Colonic mucosa (tissue), 4 donors: Measurements from ENCODE around the gene NR1D2. TPM values are rescaled to one million over a fixed set of nuclear protein-coding genes. Genes with fewer than 3 reads are reported as not detected.
"Not testable (repeated sequence)": the region's sequence is repeated elsewhere in the genome, so short reads cannot be mapped to it uniquely, and the experiment has no call there.

ENCODE experiments used
- DNase-seq: peaks from one replicate; pipeline ENCODE4 v3.0.0-alpha.2; 2020
- H3K27ac ChIP-seq: fragments of 200-600 bp; one replicate; pipeline ENCODE4 v1.8.0; 2021
- H3K27me3 ChIP-seq: fragments of 200-600 bp; one replicate; pipeline ENCODE4 v1.8.0; 2021
- H3K36me3 ChIP-seq: fragments of 200-600 bp; one replicate; pipeline ENCODE4 v1.8.0; 2021
- H3K4me1 ChIP-seq: fragments of 200-600 bp; one replicate; pipeline ENCODE4 v1.8.0; 2021; ENCODE audit warnings: mild to moderate bottlenecking
- H3K4me3 ChIP-seq: fragments of 200-600 bp; one replicate; pipeline ENCODE4 v1.8.0; 2021
- H3K9ac ChIP-seq, 2 donors: one replicate each; pipeline ENCODE4 v1.7.0; 2013; ENCODE audit warnings: control low read depth in 2 of 2, low read depth in 2 of 2, low read length in 2 of 2
- H3K9me3 ChIP-seq: fragments of 200-600 bp; one replicate; pipeline ENCODE4 v1.8.0; 2021
- intact Hi-C: fragments of 100-400 bp; cut with DNase I; formaldehyde crosslinking; loops from one replicate; pipeline ENCODE4 v1.14.1; 2022
- total RNA-seq, 2 donors: library from RNA; stranded (reverse); fragmentation: NEBNext Ultra II Directional in 1 of 2; extraction: Animal tissue kit (Norgen Biotek cat#: 25700) in 1 of 2; gene quantifications; one replicate each; pipeline ENCODE4 v1.2.1, GENCODE V29; 2021
- TF ChIP-seq, protein P1 (sequence below): fragments of 200-600 bp; IDR thresholded peaks from one replicate; pipeline ENCODE4 v1.8.0; 2022; ENCODE audit warnings: antibody characterized with exemption, mild to moderate bottlenecking
- donor health status: healthy.
- donor health status: DM: no; HTN: no; CAD: no.
- donor health status: DM: no; HTN: no; CAD: no.

NR1D2 gene
- total RNA-seq, 2 donors from 2014 or later, result 9.8 to 41.9 TPM

DNA sequence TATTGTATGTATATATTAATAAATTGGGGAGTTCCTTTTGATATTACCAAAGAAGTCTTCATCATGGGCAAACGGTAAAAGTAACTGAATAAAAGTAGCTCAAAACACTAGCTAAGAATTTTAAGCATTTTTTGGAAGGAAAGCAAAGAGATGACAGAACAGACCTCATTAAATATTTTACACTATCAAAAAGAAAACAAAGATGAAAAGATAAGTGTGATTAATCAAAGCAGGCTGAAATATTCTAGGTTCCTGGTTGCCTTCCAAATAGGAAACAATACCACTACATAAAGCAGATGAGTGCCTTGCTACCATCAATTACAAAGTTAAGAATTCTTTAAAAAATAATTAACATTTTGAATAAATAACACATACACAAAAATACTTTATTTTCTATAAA is 31.9 kb upstream of the NR1D2 start:
- H3K36me3 ChIP-seq, result no peaks in the 10 kb centered on the region
- TF ChIP-seq, protein P1, sequence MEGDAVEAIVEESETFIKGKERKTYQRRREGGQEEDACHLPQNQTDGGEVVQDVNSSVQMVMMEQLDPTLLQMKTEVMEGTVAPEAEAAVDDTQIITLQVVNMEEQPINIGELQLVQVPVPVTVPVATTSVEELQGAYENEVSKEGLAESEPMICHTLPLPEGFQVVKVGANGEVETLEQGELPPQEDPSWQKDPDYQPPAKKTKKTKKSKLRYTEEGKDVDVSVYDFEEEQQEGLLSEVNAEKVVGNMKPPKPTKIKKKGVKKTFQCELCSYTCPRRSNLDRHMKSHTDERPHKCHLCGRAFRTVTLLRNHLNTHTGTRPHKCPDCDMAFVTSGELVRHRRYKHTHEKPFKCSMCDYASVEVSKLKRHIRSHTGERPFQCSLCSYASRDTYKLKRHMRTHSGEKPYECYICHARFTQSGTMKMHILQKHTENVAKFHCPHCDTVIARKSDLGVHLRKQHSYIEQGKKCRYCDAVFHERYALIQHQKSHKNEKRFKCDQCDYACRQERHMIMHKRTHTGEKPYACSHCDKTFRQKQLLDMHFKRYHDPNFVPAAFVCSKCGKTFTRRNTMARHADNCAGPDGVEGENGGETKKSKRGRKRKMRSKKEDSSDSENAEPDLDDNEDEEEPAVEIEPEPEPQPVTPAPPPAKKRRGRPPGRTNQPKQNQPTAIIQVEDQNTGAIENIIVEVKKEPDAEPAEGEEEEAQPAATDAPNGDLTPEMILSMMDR, result no peak
- no peaks in the 10 kb centered on the region for H3K4me1 ChIP-seq
- H3K27ac ChIP-seq, result no peak overlapping the region
- no peak for DNase-seq
- no peaks in the 10 kb centered on the region for H3K27me3 ChIP-seq
- no peak overlapping the region for H3K4me3 ChIP-seq
- intact Hi-C loops, result no loop called here
- no peaks in the 10 kb centered on the region for H3K9me3 ChIP-seq
- H3K9ac ChIP-seq, result no peak overlapping the region

GRCh38 chr3:23913873-23914743 is 31.0 kb upstream of the NR1D2 start:
- Histone ChIP-seq H3K4me1 (peaks cover 5% of the 10 kb centered on the region), H3K9ac (no peak overlapping the region), H3K36me3 (no peaks in the 10 kb centered on the region), H3K27me3 (no peaks in the 10 kb centered on the region), H3K4me3 (no peak overlapping the region), H3K27ac (no peak overlapping the region), H3K9me3 (no peaks in the 10 kb centered on the region)
- intact Hi-C loops, result no loop called here
- DNase-seq, result no peak
- TF ChIP-seq, protein P1, result no peak

DNA sequence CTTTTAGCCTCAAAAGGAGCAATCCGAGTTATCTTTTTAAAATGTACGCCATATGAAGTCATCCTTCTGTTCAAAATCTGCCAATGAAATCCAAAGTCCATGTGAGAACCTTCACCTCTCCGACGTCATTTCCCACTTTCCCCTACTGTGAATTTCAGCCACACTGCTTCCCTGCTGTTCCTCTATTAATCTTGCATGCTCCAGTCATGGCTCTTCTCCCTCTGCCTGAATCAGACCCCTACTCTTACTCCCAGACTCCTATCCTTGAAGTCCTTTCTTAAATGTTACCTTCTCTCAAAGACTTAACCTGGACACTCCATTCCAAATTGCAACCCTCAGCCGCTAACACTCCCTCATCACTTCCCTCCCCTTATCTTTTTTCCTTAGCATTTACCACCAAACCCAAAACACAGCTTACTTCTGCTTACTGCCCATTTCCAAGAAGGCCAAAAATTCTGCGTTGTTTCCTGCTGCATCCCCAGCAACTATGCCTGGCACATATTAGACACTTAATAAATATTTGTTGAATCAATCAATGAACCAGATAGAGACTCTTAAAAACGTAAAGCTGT is 29.5 kb upstream of the NR1D2 start:
- intact Hi-C loops, result no loop called here
- no peaks in the 10 kb centered on the region for H3K36me3 ChIP-seq
- no peak for DNase-seq
- H3K9me3 ChIP-seq, result no peaks in the 10 kb centered on the region
- TF ChIP-seq, protein P1, result no peak
- H3K27ac ChIP-seq, result no peak overlapping the region
- peaks cover 5% of the 10 kb centered on the region for H3K4me1 ChIP-seq
- H3K4me3 ChIP-seq, result peak overlapping the region; percentile 95
- no peaks in the 10 kb centered on the region for H3K27me3 ChIP-seq
- H3K9ac ChIP-seq, result no peak overlapping the region

GRCh38 chr3:23916152-23916885 is 28.8 kb upstream of the NR1D2 start:
- Histone ChIP-seq H3K27me3 (no peaks in the 10 kb centered on the region), H3K9me3 (no peaks in the 10 kb centered on the region), H3K4me3 (peak overlapping the region; percentile 95), H3K27ac (peak overlapping the region; percentile 93), H3K4me1 (peaks cover 5% of the 10 kb centered on the region), H3K9ac (peak overlapping the region; percentile 88 to 95), H3K36me3 (no peaks in the 10 kb centered on the region)
- intact Hi-C loops, result no loop called here
- TF ChIP-seq, protein P1, result no peak
- DNase-seq, result peak; percentile 49

- peaks cover 5% of the 10 kb centered on the region for H3K4me1 ChIP-seq
- no peaks in the 10 kb centered on the region for H3K36me3 ChIP-seq
- intact Hi-C loops, result no loop called here
Measured at GRCh38 chr3:23916886-23917678, 28.0 kb upstream of the NR1D2 start, which contains the start of the genes NKIRAS1 and RPL15. NKIRAS1 (minus strand) TSS chr3:23916990; CDS start chr3:23910904, 6,086 bp downstream. RPL15 (plus strand) TSS chr3:23917132; CDS start chr3:23917860, 728 bp downstream.

DNA sequence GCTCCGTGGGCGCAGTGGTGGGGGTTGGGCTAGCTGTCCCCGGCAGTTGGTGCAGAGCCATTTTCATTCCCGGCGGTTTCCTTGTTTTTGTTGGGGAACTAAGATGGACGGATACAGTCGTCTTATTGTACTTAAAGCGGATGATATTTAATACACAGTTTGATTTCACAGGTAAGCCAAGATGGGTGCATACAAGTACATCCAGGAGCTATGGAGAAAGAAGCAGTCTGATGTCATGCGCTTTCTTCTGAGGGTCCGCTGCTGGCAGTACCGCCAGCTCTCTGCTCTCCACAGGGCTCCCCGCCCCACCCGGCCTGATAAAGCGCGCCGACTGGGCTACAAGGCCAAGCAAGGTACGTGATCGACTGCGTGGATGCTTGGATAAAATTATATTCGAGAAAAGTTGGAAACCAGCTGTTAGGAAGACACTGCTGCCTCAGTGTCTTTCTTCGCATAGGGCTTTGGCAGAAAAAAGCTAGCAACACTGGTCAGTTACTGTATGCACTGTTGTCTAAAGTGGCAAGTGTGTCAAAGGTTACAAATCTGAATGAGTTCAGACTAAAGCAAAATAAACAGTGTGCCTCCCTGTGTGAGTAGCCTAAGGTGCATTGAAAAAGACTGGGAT is 27.3 kb upstream of the NR1D2 start:
- H3K4me1 ChIP-seq, H3K9me3 ChIP-seq, H3K27me3 ChIP-seq, intact Hi-C loops, DNase-seq, H3K36me3 ChIP-seq: not testable (repeated sequence)
- Histone ChIP-seq H3K9ac (peak overlapping the region; percentile 88 to 95), H3K4me3 (peak overlapping the region; percentile 95), H3K27ac (peak overlapping the region; percentile 93)

More at GRCh38 chr3:23916886-23917678, 28.0 kb upstream of the NR1D2 start, which contains the start of the genes NKIRAS1 and RPL15:
- peak; percentile 98 for DNase-seq
- Histone ChIP-seq H3K9ac (peak within 1 kb of the TSS; percentile 88 to 95), H3K4me3 (peak within 1 kb of the TSS; percentile 95), H3K27me3 (no peaks in the 10 kb centered on the region), H3K9me3 (no peaks in the 10 kb centered on the region), H3K27ac (peak within 1 kb of the TSS; percentile 93)
- TF ChIP-seq, protein P1, result peak; percentile 68

DNA sequence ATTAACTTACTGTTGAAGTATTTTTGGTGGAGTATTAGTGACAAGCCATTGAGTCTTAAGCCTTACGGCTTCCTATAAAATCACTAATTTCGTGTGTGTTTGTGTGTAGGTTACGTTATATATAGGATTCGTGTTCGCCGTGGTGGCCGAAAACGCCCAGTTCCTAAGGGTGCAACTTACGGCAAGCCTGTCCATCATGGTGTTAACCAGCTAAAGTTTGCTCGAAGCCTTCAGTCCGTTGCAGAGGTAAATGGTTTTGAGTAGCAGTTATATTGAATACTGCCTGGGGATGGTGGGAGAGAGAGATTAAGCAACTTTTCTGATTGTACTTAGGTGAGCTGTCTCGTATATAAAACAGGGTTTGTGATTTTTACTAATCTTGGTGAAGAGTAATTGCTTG is 26.8 kb upstream of the NR1D2 start:
- H3K27me3 ChIP-seq, H3K36me3 ChIP-seq, H3K4me1 ChIP-seq, intact Hi-C loops, DNase-seq, H3K9me3 ChIP-seq: not testable (repeated sequence)
- H3K27ac ChIP-seq, result peak overlapping the region; percentile 93
- peak overlapping the region; percentile 95 for H3K4me3 ChIP-seq
- H3K9ac ChIP-seq, result peak overlapping the region; percentile 88 to 95
